G401.6 (cell line): Measurements from ENCODE around the gene ALPL.

Source experiments
- FAIRE-seq: peaks from 2 replicates; lab custom pipeline; 2012; peaks lifted over from hg19 to GRCh38; lab: Jason Lieb, UNC

ALPL gene

DNA sequence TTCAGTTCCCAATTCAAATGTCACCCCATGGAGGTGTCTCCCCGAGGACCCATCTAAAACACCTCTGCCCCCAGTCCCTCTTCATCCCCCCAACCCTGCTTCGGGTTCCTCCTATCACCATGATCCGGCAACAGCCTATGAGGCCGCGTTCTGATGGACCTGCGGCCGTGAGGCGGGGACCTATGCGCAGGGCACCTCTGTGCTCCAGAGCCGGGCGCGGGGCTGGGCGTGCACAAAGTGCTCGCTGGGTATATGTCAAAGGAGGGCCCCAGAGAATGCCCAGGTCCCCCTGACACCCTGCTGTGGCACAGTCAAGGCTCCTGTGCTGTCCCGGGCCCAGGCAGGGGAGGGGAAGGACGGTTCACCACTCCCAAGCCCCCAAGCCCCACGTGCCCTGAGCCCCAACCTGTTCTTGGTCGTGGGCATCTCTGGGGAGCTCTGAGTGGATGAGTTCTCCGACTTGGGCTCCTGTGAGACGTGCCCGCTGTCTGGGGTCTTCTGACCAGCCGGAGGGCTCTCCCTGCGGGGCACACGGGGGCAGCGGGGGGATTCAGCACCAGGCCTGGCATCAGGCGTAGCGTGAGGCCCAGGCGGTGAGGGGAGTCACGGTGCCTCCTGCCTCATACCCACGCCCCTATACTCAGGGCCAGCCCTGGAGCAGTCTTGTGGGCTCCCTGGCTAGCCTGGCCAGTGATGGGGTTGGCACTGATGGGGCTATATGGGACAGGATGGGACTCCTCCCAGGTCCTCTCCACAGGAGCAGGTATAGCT is 92.2 kb downstream of the ALPL start:
- no peak for FAIRE-seq

DNA sequence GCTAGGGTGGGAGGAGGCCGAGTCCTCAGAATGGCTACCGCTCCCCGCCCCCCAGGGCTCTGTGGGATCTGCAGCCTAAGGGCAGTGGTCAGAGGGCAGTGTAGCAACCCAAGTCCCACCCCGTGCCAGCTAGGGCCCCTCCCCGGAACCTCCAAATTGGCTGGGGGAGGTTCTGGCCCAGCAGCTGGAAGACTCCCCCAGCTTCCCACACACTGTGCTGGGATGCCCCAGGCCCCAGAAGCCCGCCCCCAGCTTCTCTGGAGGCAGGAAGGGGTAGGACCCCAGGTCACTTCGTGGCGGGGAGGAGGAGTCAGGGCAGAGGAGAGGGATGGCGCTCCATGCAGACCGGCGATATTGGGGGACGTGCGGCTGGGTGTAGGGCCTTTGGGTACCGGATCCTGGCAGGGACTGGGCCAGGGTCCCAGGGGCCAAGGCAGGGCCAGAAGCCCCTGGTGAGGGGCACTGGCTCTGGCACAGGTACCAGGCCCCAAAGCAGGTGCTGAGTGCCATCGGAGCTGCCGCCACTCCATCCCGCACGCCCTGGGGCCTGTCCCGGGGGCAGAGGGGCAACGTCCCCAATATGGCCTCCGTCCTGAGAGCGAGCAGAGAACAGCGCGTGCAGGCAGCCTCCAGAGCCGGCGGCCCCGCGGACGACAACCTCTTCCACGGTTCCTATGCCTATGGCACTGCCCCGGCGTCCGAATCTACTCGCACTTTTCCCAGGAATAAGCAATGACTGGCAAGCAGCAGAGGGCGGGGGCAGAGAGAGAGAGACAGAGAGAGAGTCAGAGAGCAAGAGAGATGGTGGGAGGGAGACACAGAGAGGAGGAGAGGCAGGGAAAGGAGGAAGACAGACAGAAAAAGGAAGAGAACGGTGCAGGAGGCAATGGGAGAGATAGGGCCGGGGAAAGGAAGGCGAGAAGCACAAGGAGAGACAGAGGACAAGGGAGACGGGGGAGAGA is 94.2 kb downstream of the ALPL start:
- FAIRE-seq: no peak

DNA sequence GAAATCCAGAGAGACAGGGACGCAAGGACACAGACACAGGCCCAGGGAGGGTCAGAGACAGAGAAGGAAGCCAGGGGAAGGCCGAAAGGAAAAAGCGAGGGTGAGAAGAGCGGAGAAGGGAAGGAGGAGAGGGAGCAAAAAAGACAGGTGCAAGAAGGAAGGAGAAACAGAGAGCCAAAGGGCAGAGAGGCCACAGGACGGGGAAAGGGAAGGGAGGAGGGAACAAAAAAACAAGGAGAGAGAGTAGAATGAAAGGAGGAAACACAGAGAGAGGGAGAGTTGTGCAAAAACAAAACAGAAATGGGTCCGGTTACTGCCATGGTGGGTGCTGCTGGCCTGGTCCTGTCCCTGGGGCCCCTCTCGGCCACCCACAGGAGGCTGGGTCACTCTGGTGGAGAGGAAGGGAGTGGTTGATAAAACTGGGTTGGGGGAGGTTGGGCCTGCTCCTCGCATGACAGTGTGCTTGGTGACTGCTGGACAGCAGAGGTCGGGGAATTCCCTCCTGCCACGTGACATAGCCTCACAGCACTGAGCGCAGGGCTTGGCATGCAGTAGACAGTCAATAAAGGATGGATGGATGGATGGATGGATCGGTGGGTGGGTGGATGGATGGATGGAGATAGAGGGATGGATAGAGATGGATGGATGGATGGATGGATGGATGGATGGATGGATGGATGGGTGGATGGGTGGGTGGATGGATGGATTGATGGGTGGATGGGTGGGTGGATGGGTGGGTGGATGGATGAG is 95.2 kb downstream of the ALPL start:
- FAIRE-seq: no peak

DNA sequence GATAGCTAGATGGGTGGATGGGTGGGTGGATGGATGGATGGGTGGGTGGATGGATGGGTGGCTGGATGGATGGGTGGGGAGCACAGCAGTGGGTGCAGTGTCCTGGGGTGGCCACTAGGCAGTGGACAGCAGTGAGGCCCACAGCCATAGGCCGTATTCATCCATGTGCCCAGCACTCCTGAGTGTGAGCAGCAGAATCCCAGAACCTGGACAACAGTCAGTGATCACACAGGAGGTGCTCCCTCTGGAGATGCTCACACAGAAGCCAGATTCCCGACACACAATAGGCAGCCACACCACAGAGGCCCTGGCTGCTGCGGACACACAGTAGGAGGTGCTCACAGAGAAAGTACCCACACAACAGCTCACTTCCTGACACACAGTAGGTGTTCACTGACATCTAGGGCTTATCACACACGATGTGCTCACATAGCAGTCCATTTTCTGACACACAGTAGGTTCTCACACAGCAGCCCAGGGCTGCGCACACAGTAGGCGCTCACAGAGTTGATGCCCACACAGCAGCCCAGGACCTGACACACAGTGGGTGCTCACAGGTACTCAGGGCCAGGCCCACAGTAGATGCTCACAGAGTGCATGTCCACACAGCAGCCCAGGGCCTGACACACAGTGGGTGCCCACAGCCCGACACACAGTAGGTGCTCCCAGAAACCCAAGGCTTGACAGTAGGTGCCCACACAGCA is 95.9 kb downstream of the ALPL start:
- no peak for FAIRE-seq

DNA sequence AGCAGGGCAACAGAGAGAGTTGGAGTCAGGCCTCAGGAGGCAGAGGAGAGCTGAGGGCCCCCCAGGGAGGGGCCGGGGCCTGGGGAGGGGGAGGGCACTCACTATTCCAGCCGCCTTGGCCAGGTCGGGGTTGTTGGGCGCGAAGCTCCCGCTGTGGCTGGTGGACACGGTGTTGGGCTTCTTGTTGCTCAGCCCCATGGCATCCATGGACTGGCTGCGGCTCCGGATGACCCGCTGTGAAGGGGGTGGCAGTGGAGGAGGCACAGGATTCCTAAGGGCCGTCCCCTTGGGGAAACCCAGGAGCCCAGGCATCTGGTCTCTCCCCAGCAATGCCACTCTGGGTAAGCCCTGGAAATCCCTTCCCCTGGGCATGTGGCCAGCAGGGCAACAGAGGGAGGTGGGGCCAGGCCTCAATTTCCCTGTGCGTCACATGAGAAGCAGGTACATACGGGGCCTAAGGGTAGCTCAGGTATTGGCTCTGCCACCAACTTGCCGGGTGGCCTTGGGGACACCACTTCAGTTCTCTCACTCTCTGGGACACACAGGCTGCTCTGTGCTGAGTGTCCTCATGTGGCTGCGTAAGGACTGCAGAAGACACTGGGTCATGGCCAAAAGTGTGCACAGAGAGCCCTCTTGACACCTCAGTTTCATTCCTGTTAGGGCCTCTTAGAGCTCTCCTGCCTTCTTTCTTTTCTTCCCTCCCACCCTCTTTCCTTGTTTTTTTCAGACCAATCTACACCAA is 96.9 kb downstream of the ALPL start:
- FAIRE-seq: no peak

DNA sequence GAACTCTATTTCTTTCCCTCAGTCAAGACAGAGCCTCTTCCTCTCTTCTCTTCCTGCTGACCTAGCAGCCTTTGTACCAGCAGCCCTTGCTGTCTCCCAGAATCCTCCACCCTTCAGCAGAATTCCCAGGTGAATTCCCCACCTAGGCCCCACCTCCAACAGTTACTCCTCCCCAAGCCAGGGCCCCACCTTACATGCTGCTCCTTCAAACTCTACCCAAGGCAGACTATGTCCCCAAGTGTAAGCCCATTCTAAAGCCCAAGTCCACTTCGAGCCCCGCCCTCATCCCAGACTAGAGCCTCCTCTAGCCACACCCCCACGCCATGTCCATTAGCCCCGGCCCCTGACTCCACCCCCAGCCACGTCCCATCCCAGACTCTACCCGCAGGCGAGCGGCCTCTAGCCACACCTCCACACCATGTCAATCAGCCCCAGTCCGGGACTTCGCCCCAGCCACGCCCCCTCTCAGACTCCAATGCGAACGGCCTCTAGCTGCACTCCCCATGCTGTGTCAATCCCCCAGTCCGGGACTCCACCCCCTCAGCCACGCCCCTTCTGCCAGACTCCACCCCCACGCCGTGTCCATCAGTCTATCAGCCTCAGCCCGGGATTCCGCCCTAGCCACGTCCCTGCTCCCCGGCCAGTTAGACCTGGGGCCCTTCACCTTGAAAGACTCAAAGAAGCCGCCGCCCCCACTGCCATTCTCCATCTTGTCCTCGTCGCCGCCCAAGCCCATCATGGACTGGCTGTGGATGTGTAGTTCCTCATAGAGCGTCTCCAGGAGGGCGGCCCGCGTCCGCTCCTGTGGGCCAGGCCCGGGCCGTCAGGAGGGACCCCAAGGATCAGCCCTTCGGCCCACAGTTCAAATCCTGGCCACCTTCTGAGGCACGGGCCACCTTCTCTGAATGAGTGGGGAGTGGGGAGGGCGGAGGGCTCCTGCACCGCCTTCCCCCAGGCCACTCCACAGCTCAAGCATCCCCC is 98.6 kb downstream of the ALPL start:
- peak; percentile 86 for FAIRE-seq

DNA sequence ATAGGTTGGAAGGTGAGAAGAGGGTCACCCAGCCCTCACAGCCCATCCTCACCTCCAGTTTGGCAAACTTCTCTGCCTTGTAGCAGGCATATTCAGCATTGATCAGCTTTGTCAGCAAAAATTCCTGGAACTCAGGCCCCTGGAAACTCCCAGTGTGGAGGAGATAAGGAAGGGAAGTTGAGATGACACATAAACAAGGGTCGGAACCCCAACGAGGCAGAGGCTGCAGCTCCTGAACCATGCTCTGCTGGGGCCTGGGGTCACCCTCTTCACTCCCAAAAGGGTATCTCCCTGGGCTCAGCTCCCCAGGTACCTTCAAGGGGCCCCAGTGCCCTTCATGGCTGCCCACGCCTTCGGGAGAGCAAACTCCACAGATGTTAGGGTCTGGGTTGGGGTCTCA is 99.6 kb downstream of the ALPL start:
- FAIRE-seq: no peak

DNA sequence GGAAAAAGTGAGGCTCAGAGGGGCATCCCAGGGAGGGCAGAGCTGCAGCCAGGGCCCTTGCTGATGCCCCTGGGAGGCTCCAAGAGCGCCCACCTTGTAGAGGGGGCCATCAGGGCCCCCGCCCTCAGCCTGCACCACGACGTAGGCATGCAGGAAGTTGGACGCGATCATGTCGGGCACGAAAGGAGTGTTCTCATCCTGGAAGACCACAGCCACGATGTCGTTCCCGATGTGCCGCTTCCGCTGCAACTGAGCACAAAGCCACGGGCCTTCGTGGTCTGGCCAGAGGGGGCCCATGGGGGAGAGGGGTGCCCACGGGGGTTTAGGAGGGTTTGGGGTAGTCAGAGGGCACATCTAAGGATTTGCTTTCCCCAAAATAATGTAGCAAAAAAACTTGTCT is 100.8 kb downstream of the ALPL start:
- no peak for FAIRE-seq

DNA sequence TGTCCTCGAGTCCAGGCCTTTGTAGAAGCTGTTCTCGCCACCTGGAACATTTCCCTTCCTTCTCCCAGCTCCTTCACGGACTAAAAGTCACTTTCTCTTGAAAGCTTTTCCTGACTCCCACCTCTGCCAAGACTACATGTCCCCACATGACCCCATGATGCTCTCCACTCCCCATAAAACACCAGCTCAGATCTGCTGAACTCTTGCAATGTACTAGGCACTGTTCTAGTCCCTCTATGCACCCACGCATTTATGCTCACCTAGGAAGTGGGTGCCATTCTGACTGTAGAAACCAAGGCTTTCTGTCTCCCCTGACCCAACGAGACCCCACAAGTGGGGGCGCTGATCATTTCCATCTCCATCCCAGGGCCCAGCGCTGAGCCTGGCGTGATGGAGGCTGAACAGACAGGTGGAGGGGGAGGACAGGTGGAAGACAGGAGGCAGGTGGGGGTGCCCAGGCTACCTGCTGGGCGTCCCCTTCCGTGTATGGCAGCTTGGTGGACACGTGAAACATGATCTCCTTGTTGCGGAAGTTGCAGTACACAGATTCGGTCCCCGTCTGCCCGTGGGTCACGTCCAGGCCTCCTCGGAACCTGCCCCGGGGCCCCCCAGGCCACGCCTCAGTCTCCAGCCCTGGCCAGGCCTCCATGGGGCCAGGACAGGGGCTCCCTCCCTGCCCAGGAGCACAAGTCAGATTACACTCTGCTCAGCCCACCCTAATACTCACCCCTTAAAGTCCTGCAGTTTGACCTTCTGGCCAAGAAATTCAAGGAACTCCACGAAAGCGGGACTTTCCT is 102.0 kb downstream of the ALPL start:
- no peak for FAIRE-seq

DNA sequence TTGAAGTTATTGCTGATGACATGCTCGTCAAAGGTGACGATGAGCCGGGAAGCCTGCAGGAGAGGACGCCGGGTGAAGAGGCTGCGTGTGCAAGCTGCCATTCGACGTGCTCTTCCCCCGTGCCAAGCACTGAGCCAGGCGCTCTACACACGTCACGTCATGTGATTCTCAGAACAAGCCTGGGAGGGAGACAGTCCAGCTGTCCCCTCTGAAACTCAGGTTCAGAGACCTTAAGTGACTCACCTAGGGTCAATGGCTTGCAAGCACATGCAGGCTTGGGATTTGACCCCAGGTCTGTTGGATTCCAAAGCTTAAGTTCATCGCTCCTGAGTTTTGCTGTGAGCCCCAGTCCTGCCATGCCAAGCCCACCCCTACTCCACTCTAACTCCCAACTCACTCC is 102.8 kb downstream of the ALPL start:
- FAIRE-seq: no peak

DNA sequence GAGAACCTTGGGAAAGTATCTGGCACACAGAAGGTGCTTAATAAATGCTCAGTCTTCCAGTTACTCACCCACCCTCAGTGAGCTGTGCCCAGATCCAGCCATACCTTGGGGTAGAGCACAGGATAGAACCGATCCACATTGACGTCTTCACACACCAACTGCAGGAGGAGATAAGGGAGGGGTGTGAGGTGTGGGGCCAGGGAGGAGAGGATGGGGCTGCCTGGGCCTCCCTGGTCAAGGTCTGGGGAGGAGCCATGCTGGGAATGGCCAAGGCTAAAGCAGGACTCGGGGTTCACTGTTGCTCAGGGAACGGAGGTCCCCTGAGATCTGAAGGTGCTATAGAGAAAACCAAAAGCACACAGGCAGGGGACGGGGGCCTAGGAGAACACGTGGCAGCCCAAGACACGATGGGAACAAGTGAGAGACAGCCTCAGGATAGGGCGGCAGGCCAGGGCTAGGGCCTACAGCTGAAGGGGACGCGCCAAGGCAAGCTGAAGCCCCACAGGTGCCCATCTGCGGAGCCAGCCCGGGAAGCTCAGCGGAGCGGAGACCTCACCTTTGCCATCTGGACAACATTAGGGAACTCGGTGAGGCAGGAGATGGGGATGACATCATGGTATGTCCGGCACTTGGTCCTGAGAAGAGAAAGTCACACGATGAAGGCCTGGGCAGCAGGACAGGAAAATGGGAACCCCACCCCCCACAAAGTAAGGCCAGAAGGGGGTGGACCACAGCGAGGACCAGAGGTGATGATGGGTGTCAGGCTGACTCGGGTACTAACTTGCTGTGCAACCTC is 104.0 kb downstream of the ALPL start:
- no peak for FAIRE-seq

DNA sequence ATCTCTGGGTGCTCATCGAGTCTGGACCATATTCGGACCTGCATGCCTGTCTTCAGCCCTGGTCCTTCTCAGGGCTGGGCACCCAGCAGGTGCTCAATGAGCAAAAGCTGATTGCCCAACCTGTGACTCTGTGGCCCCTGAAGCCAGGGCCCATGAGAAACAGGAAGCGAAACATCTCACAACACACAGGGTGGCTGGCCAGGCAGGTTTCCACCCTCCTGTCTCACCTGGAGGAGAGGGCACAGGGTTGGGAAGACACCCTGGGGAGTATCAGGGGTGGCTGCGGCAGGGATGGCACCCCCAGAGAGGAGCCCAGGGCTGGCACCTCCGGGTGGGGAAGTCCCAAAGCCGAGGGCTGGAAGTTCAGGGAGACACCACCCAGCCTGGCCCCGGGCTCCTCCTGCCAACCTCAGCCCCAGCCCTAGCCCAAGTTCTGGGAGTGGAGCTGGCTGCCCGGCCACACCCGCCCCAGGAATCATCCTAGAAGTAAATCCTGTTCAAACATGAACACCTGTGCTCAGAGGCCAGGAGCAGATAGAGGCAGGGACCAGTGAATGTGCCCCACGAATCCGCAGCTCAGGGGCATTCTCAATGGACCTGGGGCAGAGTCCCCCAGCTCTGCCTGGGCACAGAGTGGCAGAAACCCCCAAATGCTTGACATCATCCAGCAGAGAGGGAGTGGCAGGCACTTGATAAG is 105.3 kb downstream of the ALPL start:
- FAIRE-seq: no peak

DNA sequence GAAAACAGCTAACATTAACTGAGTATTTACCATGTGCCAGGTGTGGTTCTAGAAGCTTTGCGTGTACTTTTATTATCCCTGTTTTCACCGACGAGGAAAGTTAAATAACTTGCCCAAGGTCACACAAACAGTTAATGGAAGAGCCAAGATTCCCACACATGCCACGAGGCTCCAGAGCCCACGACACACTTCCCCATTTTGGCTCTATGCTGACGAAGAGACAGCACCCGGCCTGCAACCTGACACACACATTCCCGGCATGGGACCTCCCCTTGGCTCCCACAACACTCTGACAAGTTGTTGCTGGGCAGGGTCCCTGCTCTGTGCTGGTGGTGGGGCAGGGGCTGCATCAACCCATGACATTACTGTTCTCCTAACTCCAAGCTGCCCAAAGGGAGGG is 107.1 kb downstream of the ALPL start:
- no peak for FAIRE-seq

DNA sequence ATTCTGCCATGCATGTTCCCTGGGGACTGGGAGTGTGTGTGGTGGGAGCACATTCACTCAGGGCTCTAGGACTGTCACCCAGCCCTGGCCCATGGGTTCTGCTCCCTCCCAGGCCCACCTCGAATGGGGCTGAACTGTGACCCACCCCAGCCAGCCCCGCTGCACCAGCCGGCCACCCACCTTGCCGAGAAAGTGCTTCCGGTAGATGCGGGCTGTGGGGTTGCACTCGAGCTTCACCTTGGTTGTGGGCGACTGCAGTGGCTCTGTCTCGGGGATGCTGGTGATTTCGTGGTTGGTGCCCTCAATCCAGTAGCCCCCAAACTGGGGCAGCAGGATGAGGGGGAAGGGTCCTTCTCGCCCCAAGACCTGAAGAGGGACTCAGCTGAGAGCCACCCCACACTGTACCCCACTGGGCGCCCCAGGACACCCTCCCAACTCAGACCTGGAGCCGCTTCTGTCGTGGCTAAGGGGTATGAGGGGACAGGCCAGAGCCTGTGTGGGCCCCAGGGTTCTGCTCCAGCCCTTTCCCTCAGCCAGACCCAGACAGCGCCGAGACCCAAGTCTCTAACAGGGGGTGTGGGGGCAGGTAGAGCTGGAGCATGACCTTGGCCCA is 108.0 kb downstream of the ALPL start:
- FAIRE-seq: no peak

DNA sequence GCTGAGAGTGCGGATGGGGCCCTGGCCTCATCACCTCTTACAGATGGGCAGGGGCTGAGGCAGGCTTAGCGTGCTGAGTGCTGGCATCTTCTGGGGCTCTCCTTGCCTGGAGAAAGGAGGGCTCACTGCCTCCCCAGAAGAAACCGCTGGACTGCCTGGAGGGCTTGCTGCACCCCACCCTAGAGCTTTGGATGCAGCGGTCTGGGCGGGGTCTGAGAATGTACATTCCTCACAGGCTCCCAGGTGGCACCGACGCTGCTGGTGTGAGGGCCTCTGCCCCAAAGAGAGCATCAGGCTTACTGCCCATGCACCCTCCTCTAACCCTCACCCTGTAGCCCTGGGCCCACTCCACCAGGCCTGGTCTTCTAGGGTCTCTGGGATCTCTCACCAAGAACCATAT is 108.8 kb downstream of the ALPL start:
- no peak for FAIRE-seq

DNA sequence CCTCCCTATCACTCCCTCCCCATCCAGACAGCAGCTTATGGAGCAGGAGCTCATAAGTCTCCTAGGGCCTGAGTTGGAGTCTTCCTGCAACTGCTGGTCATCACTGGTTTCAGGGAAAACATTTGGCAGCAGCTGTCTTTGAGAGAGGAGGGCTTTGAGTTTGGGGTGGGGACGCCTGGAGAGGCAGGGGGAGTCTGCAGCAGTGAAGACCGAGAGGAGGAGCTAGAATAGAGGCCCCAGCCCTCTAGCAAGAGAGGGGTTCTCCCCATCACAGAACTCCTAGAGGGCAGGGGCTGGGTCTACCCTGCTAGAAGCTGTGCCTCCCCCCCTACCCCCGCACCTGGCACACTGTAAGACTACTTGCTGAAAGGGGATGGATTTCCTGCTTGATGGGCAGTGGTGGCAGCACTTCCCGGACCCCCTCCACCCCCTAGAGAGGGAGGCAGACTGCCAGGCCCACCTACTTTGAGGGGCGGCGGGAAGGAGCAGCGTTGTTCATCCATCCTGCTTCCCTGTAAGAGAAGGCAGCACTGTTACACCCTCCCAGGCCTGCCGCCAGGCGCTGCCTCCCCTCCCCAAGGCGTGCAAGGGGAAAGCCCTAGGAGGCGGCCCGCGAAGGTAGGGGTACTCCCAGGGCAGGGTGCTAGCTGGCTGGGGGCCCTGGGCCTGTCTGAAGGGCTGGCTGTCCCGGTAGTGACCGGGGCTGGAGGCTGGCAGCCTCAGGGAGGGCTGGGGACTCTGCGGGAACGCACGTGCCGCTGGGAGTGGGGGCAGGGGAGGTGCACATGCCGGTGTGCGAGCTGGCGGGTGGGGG is 109.5 kb downstream of the ALPL start:
- FAIRE-seq: no peak
